Measurements from ENCODE around the gene GTF3C5. TPM values are rescaled to one million over a fixed set of nuclear protein-coding genes. Genes with fewer than 3 reads are reported as not detected.

GTF3C5 gene
- total RNA-seq, 2 experiments from 2014 or later: 91.6 to 97.0 TPM

GRCh38 chr9:132986640-132987620 is 43.9 kb upstream of the GTF3C5 start:
- Histone ChIP-seq H3K79me2 (ENCODE audit: insufficient read depth, low read depth, low read length) (no peaks in the 10 kb centered on the region), H3K4me3 (ENCODE audit: low read depth, low read length, poor library complexity, severe bottlenecking) (no peak overlapping the region), H3K4me1 (ENCODE audit: insufficient read depth, low read length, poor library complexity, severe bottlenecking) (peaks cover 8% of the 10 kb centered on the region), H3K4me2 (ENCODE audit: low read length) (no peak overlapping the region), H3K9me3 (ENCODE audit: low read length) (no peaks in the 10 kb centered on the region), H4K20me1 (ENCODE audit: insufficient read depth, low read length) (no peaks in the 10 kb centered on the region), H2AFZ (ENCODE audit: low read length) (no peak overlapping the region), H3K27ac (ENCODE audit: low read depth, low read length, poor library complexity, severe bottlenecking) (no peak overlapping the region), H3K36me3 (ENCODE audit: insufficient read depth, low read length) (no peaks in the 10 kb centered on the region), H3K9me2 (ENCODE audit: insufficient read depth, low read length) (no peaks in the 10 kb centered on the region)
- POLR2A ChIA-PET: no interaction called here
- DNase-seq (ENCODE audit: low spot score): no peak
- BruUV-seq (replicated peaks): no TSS peak
- TF ChIP-seq CTCF (conservative IDR thresholded peaks at IDR 0.05; ENCODE audit: low read length) (no peak), EZH2phosphoT487 (IDR thresholded peaks at IDR 0.05; ENCODE audit: borderline replicate concordance, low read depth, low read length) (no peak)
- CTCF ChIA-PET (ENCODE audit: unreplicated experiment): no interaction called here
- intact Hi-C loops (cut with micrococcal nuclease; ENCODE audit: unreplicated experiment): no loop called here

GRCh38 chr9:132988244-132989013 is 42.4 kb upstream of the GTF3C5 start:
- no peak overlapping the region for H3K4me3 ChIP-seq (ENCODE audit: low read depth, low read length, poor library complexity, severe bottlenecking)
- H3K9me3 ChIP-seq (ENCODE audit: low read length): no peaks in the 10 kb centered on the region
- no peaks in the 10 kb centered on the region for H3K79me2 ChIP-seq (ENCODE audit: insufficient read depth, low read depth, low read length)
- H3K4me2 ChIP-seq (ENCODE audit: low read length): no peak overlapping the region
- peaks cover 11% of the 10 kb centered on the region for H3K4me1 ChIP-seq (ENCODE audit: insufficient read depth, low read length, poor library complexity, severe bottlenecking)
- H3K27ac ChIP-seq (ENCODE audit: low read depth, low read length, poor library complexity, severe bottlenecking): no peak overlapping the region
- no peaks in the 10 kb centered on the region for H4K20me1 ChIP-seq (ENCODE audit: insufficient read depth, low read length)
- no peaks in the 10 kb centered on the region for H3K9me2 ChIP-seq (ENCODE audit: insufficient read depth, low read length)
- intact Hi-C loops (cut with micrococcal nuclease; ENCODE audit: unreplicated experiment): no loop called here
- H3K36me3 ChIP-seq (ENCODE audit: insufficient read depth, low read length): no peaks in the 10 kb centered on the region
- no peak overlapping the region for H2AFZ ChIP-seq (ENCODE audit: low read length)
- DNase-seq (ENCODE audit: low spot score): no peak
- TF ChIP-seq CTCF (conservative IDR thresholded peaks at IDR 0.05; ENCODE audit: low read length) (no peak), EZH2phosphoT487 (IDR thresholded peaks at IDR 0.05; ENCODE audit: borderline replicate concordance, low read depth, low read length) (no peak)
- no TSS peak for BruUV-seq (replicated peaks)
- ChIA-PET POLR2A (no interaction called here), CTCF (ENCODE audit: unreplicated experiment) (no interaction called here)

- Histone ChIP-seq H3K27ac (ENCODE audit: low read depth, low read length, poor library complexity, severe bottlenecking) (no peak overlapping the region), H4K20me1 (ENCODE audit: insufficient read depth, low read length) (no peaks in the 10 kb centered on the region), H3K36me3 (ENCODE audit: insufficient read depth, low read length) (no peaks in the 10 kb centered on the region), H3K4me1 (ENCODE audit: insufficient read depth, low read length, poor library complexity, severe bottlenecking) (peaks cover 11% of the 10 kb centered on the region), H3K9me3 (ENCODE audit: low read length) (no peaks in the 10 kb centered on the region), H3K4me3 (ENCODE audit: low read depth, low read length, poor library complexity, severe bottlenecking) (no peak overlapping the region), H3K79me2 (ENCODE audit: insufficient read depth, low read depth, low read length) (no peaks in the 10 kb centered on the region), H2AFZ (ENCODE audit: low read length) (no peak overlapping the region), H3K4me2 (ENCODE audit: low read length) (no peak overlapping the region), H3K9me2 (ENCODE audit: insufficient read depth, low read length) (no peaks in the 10 kb centered on the region)
- ChIA-PET CTCF (ENCODE audit: unreplicated experiment) (no interaction called here), POLR2A (no interaction called here)
- no TSS peak for BruUV-seq (replicated peaks)
- intact Hi-C loops (cut with micrococcal nuclease; ENCODE audit: unreplicated experiment): no loop called here
- DNase-seq (ENCODE audit: low spot score): no peak
- TF ChIP-seq CTCF (conservative IDR thresholded peaks at IDR 0.05; ENCODE audit: low read length) (no peak), EZH2phosphoT487 (IDR thresholded peaks at IDR 0.05; ENCODE audit: borderline replicate concordance, low read depth, low read length) (no peak)
Measured at GRCh38 chr9:132989014-132989310, 41.8 kb upstream of the GTF3C5 start.

All from OCI-LY7 (cell line).